NCI-H146 (cell line): Measurements from ENCODE around the gene RGS12.

Source experiments
- DNase-seq: peaks from one replicate; lab custom pipeline; 2025; lab: John Stamatoyannopoulos, UW

The RGS12 gene

GRCh38 chr4:3310301-3311094 lies 17.7 kb downstream of the RGS12 start:
- peak; percentile 22 for DNase-seq

GRCh38 chr4:3311095-3311372 lies 18.2 kb downstream of the RGS12 start:
- no peak for DNase-seq

GRCh38 chr4:3311489-3312171 lies 18.8 kb downstream of the RGS12 start:
- no peak for DNase-seq

- no peak for DNase-seq
These were observed 19.5 kb downstream of the RGS12 start for GRCh38 chr4:3312362-3312761.

- DNase-seq = no peak
These were observed 20.3 kb downstream of the RGS12 start for GRCh38 chr4:3313139-3313538.

GRCh38 chr4:3313556-3314228 lies 20.9 kb downstream of the RGS12 start:
- no peak for DNase-seq

GRCh38 chr4:3314706-3315260 lies 22.0 kb downstream of the RGS12 start:
- DNase-seq = no peak

GRCh38 chr4:3315566-3315965 lies 22.7 kb downstream of the RGS12 start:
- DNase-seq = no peak

- DNase-seq = no peak
These were observed 23.3 kb downstream of the RGS12 start for GRCh38 chr4:3316146-3316545.

- DNase-seq = no peak
These were observed 24.3 kb downstream of the RGS12 start for GRCh38 chr4:3317011-3317655.

- no peak for DNase-seq
These were observed 24.9 kb downstream of the RGS12 start for GRCh38 chr4:3317656-3318211.

- no peak for DNase-seq
These were observed 25.8 kb downstream of the RGS12 start for GRCh38 chr4:3318561-3319021.

GRCh38 chr4:3320361-3321023 lies 27.7 kb downstream of the RGS12 start:
- no peak for DNase-seq

GRCh38 chr4:3321295-3321889 lies 28.6 kb downstream of the RGS12 start:
- DNase-seq = no peak

- no peak for DNase-seq
These were observed 29.3 kb downstream of the RGS12 start for GRCh38 chr4:3322059-3322550.

GRCh38 chr4:3323071-3323481 lies 30.3 kb downstream of the RGS12 start:
- DNase-seq = no peak

GRCh38 chr4:3324093-3324815 lies 31.4 kb downstream of the RGS12 start:
- DNase-seq = no peak

- no peak for DNase-seq
These were observed 36.2 kb downstream of the RGS12 start for GRCh38 chr4:3328814-3329663.

GRCh38 chr4:3329887-3330286 lies 37.1 kb downstream of the RGS12 start:
- DNase-seq = no peak
